Measurements from ENCODE around the gene PAPPA2.

GRCh38 chr1:176843352-176844297 is 380.6 kb downstream of the PAPPA2 start:
- TF ChIP-seq POLR2A (IDR thresholded peaks at IDR 0.05; ENCODE audit: low read length) (no peak), GATA1 (IDR thresholded peaks at IDR 0.05; ENCODE audit: low read depth, low read length) (no peak)
